GM21576 (cell line): ENCODE results near the gene DNAJC11.

Source experiments
- ATAC-seq: cut with Tn5 transposase; IDR thresholded peaks from one replicate; pipeline ENCODE4 v1.9.1; 2021; ENCODE audit warnings: mild to moderate bottlenecking, moderate library complexity; ENCODE audit not compliant: unreplicated experiment

Gene DNAJC11

GRCh38 chr1:6627031-6627430 lies 74.6 kb downstream of the DNAJC11 start:
- no peak for ATAC-seq

DNA sequence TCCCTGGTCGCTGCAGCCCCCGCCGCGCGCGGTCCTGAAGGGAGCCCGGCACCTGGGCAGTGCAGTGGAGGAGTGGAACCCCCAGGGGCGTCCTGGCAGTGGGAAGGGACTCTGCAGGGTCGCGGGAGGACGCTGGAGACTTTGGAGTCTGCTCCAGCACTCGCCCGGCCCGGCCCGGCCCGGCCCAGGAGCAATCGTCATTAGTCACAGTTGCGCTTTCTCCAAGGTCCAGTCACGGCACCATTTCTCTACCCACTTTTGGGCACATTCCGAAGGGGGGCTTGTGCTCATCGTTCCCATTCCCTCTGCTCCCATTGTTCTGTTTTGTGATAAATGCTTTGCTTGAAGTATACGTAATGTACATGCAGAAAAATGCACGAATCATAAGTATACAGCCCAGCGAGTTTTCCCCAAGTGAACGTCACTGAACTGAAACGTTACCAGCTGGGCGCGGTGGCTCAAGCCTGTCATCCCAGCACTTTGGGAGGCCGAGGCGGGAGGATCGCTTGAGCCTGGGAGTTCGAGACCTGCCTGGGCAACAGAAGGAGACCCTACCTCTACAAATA lies 75.9 kb downstream of the DNAJC11 start:
- ATAC-seq: no peak

- peak; percentile 81 for ATAC-seq
Measured at GRCh38 chr1:6624710-6625583, 76.7 kb downstream of the DNAJC11 start, which contains the start of gene THAP3. THAP3 (plus strand) TSS chr1:6624868; CDS start chr1:6625219, 351 bp downstream.

DNA sequence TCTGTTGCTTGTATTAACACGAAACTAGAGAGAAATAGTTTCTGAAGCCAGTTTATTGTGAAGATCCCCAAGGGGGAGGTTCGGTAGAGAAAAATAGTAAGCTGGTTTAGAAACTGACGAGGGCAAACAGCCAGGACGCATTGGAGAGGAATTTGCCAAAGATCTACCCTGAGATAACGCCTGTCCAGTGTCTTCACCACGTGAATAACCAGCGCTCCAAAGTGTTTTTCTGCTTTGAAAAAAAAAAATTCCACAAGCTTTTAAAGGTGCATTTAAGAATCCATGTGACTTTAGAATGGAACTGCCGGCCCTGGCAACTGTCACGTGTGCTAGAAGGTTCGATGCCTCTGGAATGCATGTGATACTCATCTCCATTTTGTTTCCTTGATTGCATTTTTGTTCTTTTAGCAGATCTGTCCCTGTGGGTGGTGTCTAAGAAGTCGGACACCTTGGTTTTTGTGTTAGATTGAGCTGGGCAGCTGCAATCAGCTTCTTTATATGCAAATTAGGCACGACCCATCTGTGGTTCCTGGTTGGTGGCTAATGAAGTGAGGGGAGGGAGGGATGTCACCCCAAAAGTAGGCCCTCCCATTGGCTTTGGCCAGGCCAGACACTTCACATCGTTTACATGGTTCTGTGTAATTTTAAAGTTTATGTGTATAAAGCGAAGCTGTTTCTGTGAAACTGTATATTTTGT lies 78.2 kb downstream of the DNAJC11 start:
- ATAC-seq: no peak

DNA sequence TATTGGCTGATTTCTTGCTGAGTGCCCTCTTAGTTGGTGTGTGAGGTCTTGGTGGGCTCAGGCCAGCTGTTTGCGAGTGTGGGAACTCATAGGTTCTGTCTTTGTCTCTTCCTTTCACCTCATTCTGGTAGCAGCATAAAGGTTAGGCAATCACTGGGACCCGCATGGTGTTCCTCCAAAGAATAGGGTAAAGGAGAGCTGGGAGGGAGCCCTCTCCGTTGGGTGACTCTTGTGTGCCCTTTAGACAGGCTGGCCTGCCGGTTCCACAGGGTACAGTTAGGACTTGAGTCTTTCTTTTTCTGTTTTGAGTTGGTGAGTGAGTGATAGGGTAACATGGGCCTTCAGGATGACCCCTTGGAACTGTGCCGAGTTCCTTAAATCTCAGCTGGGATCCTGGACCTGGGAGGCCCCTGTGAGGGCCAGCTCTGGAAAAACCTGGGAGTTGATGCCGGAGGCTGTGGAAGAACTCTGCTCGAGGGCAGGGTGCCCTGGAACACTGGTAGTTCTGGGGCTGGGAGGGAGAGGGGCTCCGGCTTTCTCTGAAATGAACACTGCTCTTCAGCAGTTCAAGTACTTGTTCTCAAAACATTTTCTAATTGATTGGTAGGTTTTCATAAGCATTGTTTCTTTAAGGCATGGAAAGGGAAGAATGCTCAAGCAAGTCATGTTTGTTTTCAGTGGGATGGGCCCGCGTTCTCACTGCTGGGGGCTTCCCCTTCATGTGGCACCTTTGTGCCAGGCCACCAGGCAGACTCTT lies 79.0 kb downstream of the DNAJC11 start:
- no peak for ATAC-seq

- ATAC-seq: no peak
Measured at GRCh38 chr1:6621429-6622391, 79.9 kb downstream of the DNAJC11 start.

DNA sequence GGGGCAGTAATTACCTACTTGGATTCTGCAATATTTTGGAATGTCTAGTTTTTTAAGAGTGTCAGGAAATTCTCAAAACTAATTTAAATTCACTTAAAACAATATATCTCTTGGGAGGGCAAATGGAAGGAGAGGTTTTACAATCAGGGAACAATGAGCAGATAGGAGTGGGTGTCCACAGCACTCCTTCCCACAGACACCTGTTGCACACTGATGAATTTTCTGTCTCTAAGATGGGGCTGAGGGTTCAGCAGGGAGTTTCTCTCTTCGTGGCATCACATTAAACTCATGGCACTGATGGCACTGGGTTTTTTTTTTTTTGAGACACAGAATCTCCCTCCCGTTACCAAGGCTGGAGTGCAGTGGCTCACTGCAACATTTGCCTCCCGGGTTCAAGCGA lies 82.6 kb downstream of the DNAJC11 start:
- ATAC-seq: no peak

DNA sequence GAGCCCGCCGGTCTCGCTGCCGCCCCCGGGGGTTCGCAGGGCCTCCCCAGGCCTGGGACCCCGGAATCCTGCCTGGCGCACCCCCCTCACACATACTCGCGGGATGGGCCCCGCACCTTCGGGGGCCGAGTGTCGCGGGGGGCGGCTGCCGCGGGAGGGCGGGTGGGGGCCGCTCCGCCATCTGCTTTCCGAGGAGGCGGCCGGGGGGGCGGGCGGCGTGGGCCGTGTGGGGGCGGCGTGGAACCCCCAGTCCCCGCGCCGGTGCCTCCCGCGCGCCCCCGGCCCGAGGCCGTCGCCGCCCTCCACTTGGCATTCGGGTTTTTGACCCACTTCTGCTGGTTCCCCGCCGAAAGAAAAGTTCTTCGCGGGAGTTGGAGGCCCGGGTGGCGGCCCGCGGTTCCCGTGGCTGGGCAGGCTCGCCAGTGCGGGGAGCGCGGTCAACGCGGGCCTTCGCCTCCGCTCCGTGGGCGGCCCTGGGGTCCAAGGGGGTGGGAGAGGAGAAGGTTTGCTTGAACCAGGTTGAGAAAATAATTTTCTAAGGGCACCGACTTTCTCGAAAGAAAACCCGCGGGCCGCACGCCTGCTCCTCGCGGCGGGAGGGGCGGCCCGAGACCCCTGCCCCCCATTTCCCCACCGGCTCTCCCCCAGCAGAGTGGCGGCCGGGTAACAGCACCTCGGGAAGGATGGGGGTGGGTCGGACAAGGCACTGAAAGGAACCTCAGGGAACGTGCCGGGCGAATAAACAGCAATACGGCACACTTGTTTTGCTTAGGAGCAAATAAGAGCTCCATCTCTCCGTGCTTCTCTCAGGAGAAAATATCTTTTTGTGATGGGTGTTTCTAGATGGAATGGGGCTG lies 86.5 kb downstream of the DNAJC11 start:
- no peak for ATAC-seq

GRCh38 chr1:6614019-6614928 lies 87.3 kb downstream of the DNAJC11 start:
- ATAC-seq: no peak

DNA sequence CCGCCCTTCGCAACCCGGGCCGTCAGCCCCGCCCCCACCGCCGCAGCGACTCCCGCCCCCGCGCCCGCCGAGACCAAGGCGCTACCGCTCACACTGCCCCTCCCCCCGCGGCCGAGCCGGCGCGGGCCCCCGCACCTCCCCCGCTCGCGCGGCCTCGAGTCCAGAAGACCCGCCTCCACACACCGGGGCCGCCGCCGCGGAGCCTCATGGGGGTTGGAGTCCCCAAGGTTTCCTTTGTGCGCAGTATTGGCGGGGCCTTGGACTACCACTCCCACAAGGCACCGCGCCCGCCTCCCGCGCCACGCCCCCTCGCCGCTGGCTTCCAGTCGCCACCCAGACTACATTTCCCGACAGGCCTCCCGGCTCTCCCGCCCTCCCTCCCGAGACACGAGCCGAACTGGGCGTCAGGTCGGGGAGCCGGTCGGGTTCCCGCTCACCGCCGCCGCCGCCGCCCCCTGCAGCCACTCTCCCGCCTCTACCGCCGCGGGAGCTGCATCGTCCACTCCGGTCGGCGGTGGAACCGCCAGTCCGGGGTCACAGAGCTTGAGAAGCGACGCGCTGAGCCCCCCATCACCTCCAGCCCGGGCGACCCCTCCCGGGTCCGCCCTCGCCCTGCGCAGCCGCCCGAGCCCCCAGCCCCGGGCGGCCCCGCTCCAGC lies 88.1 kb downstream of the DNAJC11 start, which contains the start of gene PHF13:
TSS of gene PHF13 (plus strand) at position 371 of the 658 bp plus-strand sequence. CDS start 336 bp downstream, outside the sequence.
- peak; percentile 82 for ATAC-seq

DNA sequence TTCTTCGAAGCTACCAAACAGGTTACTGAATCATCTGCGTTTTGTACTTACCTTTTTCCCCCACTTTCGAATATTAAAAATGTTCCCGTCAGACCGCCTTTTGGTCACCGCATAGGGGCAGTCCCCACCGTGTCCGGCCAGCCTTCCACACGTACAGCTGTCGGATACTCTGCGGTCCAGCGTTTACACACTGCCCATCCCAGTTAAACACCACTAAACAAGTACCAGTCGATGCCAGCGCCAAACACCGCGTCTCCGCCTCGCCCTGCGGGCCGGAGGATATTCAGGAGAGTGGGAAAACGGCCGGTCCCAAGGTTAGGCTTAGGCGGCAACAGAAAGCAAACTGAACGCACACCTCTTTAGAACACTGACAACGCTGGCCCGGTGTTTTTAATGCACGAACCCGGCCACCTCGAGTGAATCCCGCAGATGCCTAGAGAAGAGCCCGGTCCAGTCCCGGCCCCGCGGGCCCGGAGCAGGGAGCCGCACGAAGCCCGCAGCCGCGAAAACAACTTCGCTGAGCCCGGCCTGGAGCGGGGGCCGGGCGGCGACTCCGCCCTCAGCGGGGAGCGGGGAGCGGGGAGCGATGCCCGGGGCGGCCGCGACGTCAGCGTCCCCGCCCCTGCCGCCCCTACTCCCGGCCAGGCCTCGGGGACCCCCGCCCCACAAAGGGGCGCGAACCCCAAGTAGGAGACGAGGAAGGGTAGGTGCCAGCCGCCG lies 88.8 kb downstream of the DNAJC11 start:
- peak; percentile 30 for ATAC-seq

DNA sequence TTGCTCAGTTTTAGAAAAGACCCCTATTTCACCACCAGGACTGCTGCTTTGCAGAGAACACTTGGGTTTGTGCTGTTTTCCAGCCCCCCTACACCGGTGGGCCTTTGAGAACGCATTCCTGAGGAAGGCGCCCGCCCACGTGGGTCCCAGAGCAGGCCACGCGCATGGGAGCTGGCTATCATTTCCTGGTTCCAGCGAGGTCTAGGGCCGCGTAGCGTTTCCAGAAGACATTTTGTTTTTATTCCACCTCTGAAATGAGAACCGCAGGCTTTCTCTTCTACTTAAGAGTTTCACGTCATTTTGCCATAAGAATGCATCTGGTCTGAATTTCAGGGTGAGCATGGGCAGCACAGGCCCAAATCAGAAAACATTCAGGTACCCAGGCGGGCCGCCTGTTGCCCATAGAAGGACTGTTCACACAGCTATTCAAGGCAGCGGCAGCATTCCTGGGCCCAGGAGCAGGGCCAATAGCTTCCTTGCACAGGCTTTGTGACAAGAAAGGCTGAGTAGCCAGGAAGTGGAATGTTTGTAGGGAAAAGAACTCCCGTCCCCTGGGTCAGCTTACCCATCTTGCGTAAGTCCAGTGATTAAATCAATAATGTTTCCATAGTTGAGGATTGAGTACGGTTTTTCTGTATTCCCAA lies 97.6 kb downstream of the DNAJC11 start:
- no peak for ATAC-seq

- peak; percentile 17 for ATAC-seq
Measured at GRCh38 chr1:6603238-6603914, 98.2 kb downstream of the DNAJC11 start.

DNA sequence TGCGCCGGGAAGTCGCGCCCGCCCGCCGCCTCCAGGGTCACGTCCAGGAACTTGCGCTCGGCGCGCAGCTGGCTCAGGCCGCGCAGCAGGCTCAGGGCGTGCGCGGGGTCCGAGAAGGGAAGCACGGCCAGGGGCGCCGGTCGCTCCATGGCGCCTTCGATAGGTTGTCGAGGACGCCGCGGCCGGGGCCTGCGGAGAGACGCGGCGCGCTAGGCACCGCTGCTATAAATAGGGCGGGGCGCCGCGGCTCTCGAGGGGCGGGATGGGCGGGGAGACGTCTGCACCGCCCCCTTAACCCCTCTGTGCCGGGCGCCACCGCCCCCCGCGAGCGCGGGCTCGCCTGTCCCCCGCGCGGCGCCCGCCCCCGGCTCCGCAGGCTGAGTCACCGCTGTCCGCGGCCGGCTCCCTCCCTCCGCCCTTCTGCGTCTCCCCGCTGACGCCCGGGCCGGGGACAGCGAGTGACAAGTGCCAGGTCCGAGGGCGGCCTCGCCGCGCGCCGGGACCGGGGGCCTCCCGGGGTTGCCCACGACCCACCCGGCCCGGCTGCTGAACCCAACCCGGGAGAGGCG lies 98.9 kb downstream of the DNAJC11 start, which contains the start of gene KLHL21:
TSS of gene KLHL21 (minus strand) at position 201 of the 569 bp plus-strand sequence. CDS start at position 149, 52 bp downstream.
- ATAC-seq: peak; percentile 39
